ENCODE measurements around the gene TAAR5.

TAAR5 gene

DNA sequence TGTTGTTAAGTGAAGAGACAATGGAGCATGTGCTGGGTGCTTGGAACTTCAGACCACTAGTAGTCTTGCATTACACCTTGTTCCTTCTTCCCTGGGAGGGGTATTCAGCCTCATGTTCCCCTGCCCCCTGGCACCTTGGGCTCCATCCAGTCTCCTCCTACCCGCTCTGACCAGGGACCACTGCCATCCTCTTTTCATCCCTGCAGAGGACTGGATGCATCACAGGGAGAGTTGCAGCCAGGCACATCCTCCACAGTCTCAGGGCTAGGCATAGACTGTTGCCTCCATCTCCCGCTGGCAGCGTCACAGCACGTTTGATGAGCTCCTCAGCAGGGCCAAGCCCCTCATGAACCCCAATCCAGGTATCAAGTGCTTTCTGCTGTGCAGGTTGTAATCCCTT lies 38.3 kb downstream of the TAAR5 start:
- H3K4me3 ChIP-seq: no peak overlapping the region
- no peaks in the 10 kb centered on the region for H4K20me1 ChIP-seq
- no peak overlapping the region for H3K9ac ChIP-seq
- no peaks in the 10 kb centered on the region for H3K4me1 ChIP-seq
- no peak for TF ChIP-seq Cebpa-rat (IDR thresholded peaks at IDR 0.05)
- no peaks in the 10 kb centered on the region for H3K36me3 ChIP-seq
- H3K27me3 ChIP-seq: no peaks in the 10 kb centered on the region
- H3K9me3 ChIP-seq (replicated peaks in 1 of 11): no peaks in the 10 kb centered on the region
- H3K27ac ChIP-seq: no peak overlapping the region
- no peak overlapping the region for H3K4me2 ChIP-seq

DNA sequence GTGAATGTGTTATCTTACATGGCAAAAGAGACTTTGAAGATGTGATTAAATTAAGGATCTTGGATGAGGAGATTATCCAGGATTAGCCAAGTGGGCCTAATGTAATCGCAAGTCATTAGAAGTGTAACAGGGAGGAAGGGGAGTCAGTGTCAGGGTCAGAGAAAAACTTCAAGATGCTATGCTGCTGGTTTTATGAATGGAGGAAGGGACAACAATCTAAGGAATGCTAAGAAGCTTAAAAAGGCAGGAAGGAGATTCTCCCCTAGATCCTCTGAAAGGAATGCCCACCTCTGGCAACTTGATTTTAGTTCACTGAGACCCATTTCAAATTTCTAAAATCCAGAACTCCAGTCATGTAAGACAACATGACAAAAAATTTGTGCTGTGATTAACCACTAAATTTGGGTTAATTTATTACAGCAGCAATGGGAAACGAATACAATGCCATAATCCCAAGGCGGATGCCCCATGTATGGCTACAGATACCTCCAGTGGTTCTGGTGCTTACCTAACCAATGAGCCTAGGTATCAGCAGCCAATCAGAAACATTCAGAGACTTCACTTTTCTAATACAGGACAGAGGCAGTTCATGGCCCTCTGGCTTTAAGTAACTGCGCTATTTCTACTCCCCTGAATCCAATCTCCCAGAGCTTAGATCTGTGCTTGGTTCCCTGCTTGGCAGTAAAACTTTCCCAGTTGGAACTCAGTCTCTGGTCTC lies 40.6 kb downstream of the TAAR5 start:
- Histone ChIP-seq H3K27me3 (no peaks in the 10 kb centered on the region), H3K4me1 (no peaks in the 10 kb centered on the region), H3K36me3 (no peaks in the 10 kb centered on the region), H3K27ac (no peak overlapping the region), H3K9ac (no peak overlapping the region), H3K4me2 (no peak overlapping the region), H4K20me1 (no peaks in the 10 kb centered on the region), H3K4me3 (no peak overlapping the region), H3K9me3 (replicated peaks in 1 of 11) (no peaks in the 10 kb centered on the region)
- TF ChIP-seq Cebpa-rat (IDR thresholded peaks at IDR 0.05): no peak

GRCh38 chr6:132544826-132545225 lies 44.7 kb downstream of the TAAR5 start:
- Histone ChIP-seq H3K36me3 (no peaks in the 10 kb centered on the region), H3K4me3 (no peak overlapping the region), H4K20me1 (no peaks in the 10 kb centered on the region), H3K4me1 (no peaks in the 10 kb centered on the region), H3K27ac (no peak overlapping the region), H3K4me2 (no peak overlapping the region), H3K9ac (no peak overlapping the region), H3K27me3 (no peaks in the 10 kb centered on the region), H3K9me3 (replicated peaks in 1 of 11) (no peaks in the 10 kb centered on the region)
- TF ChIP-seq Cebpa-rat (IDR thresholded peaks at IDR 0.05): no peak
